Right forelimb (tissue), 1 donor: ENCODE measurements around the gene STEAP2.

ENCODE experiments used
- DNase-seq: peaks from one replicate; pipeline ENCODE4 v3.0.0-alpha.2; 2018

Gene STEAP2

DNA sequence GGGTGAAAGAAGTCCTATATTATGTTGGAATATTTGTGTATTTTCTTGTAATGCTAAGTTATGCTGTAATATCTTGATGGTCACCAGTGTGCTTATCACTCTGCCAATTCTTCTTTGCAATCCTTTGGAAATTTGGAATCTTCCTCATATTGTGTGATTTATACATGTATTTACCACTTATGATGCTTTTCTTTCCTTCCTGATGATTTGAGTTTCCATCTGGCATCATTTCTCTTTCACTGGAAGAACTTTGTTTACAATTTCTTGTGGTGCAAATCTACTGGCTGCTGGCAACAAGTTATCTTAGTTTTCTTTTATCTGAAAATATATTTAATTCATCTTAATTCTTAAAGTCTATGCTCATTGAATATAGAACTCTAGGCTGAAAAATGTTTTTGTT is 62.6 kb downstream of the STEAP2 start:
- no peak for DNase-seq

DNA sequence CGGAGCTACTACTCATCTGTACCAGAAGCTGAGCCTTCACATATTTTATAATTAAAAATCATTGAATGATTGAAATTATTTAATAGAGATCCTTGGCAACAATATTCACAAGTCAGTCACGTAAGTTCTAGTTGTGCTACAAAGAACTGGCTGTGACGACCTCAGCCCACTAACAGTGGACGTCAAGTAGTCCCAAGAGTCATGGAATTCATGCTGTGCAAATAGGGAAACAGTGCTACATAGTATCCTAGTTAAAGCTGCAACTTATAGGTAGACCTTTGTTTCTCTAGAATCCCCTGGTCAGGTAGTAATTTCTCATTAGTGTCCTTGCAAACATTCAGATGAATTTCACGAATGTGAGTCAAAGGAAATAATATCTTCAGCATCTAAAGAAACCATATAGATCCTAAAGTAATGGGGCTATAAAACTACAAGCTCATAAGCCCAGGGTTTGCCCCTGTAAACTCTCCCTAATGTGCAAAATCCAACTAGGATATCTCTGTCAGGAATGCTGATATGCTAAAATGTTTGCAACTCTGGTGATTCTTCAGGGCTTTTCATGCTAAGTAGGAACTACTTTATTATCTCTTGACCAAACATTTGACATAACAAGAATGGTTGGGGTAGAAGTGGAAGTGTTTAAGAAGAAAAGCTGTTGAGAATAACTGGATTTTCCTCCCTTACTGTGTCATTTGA is 64.6 kb downstream of the STEAP2 start:
- DNase-seq = no peak
